Sigmoid colon (tissue), 4 donors: ENCODE results near the gene BCORL1.
A peak's percentile ranks its signal among the peaks of the same experiment; 100 is the strongest.

ENCODE experiments used
- EP300 ChIP-seq, 4 donors: sonication (generic); formaldehyde crosslinking; IDR thresholded peaks; one replicate each; pipeline ENCODE4 v1.6.1; 2017; ENCODE audit warnings: antibody characterized with exemption in 4 of 4
- POLR2AphosphoS5 ChIP-seq, 4 donors: sonication (generic); formaldehyde crosslinking; IDR thresholded peaks; one replicate each; pipeline ENCODE4 v1.6.1; 2017; ENCODE audit warnings: antibody characterized with exemption in 4 of 4
- TF ChIP-seq, protein P1 (sequence below), 4 experiments: fragments of 450-650 bp in 3 of 4; fragments of 200-600 bp in 1 of 4; IDR thresholded peaks; one replicate each; pipeline ENCODE4 v1.5.1; 2016 to 2019; ENCODE audit warnings: antibody characterized with exemption in 4 of 4, mild to moderate bottlenecking in 3 of 4, moderate library complexity in 2 of 4

- TF ChIP-seq EP300 (IDR thresholded peaks at IDR 0.05) = no peak
- TF ChIP-seq POLR2AphosphoS5 (IDR thresholded peaks at IDR 0.05) = peak in 3 of 4 donors; percentile 20 to 82 (median 76)
- TF ChIP-seq, protein P1, sequence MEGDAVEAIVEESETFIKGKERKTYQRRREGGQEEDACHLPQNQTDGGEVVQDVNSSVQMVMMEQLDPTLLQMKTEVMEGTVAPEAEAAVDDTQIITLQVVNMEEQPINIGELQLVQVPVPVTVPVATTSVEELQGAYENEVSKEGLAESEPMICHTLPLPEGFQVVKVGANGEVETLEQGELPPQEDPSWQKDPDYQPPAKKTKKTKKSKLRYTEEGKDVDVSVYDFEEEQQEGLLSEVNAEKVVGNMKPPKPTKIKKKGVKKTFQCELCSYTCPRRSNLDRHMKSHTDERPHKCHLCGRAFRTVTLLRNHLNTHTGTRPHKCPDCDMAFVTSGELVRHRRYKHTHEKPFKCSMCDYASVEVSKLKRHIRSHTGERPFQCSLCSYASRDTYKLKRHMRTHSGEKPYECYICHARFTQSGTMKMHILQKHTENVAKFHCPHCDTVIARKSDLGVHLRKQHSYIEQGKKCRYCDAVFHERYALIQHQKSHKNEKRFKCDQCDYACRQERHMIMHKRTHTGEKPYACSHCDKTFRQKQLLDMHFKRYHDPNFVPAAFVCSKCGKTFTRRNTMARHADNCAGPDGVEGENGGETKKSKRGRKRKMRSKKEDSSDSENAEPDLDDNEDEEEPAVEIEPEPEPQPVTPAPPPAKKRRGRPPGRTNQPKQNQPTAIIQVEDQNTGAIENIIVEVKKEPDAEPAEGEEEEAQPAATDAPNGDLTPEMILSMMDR (IDR thresholded peaks at IDR 0.05) = no peak
Observed at GRCh38 chrX:129980540-129981199, 1.8 kb upstream of the BCORL1 start.
